ENCODE results near the gene SPATA6L. TPM values are rescaled to one million over a fixed set of nuclear protein-coding genes. Genes with fewer than 3 reads are reported as not detected.

SPATA6L gene
- total and polyA plus RNA-seq, 2 of the 13 experiments (the other 11 are each of a cell fraction or from before 2014, with no cell fraction given): 1.1 to 1.9 TPM

GRCh38 chr9:4553951-4554381 is 112.3 kb downstream of the SPATA6L start:
- ATAC-seq: no peak
- H3K4me3 ChIP-seq (replicated peaks in 1 of 3; ENCODE audit: insufficient read depth in 1 of 3, low read depth in 2 of 3, low read length in 3 of 3): no peak overlapping the region
- H3K27ac ChIP-seq (ENCODE audit: extremely low read length, insufficient read depth, low read length): no peak overlapping the region
- BruUV-seq (replicated peaks): no TSS peak
- H4K20me1 ChIP-seq (ENCODE audit: insufficient read depth, low read length): no peaks in the 10 kb centered on the region
- H2AFZ ChIP-seq (ENCODE audit: low read length): no peak overlapping the region
- POLR2A ChIA-PET: no interaction called here
- intact Hi-C loops (cut with micrococcal nuclease; ENCODE audit: unreplicated experiment): loop anchor here (5.0 kb wide), 1 partner anchor 237 kb away; no protein-coding TSS in a partner anchor
- TF ChIP-seq FOXA1 (IDR thresholded peaks at IDR 0.05): no peak
- no peak for TF ChIP-seq FOXA1 (CRISPR knock-in tag; IDR thresholded peaks at IDR 0.05)
- no peak for TF ChIP-seq MTF2 (CRISPR knock-in tag; IDR thresholded peaks at IDR 0.05; ENCODE audit: borderline replicate concordance)
- TF ChIP-seq HNRNPLL (IDR thresholded peaks at IDR 0.05; ENCODE audit: low read depth, low read length, poor library complexity, severe bottlenecking): no peak
- no peak for TF ChIP-seq NCOA5 (CRISPR knock-in tag; IDR thresholded peaks at IDR 0.05)
- TF ChIP-seq YY1 (IDR thresholded peaks at IDR 0.05; ENCODE audit: insufficient read depth, insufficient replicate concordance, low read depth, low read length): no peak
- no peak for TF ChIP-seq SETDB1 (CRISPR knock-in tag; IDR thresholded peaks at IDR 0.05; ENCODE audit: borderline replicate concordance)
- no peak for TF ChIP-seq ZNF362 (CRISPR knock-in tag; IDR thresholded peaks at IDR 0.05; ENCODE audit: borderline replicate concordance)
- TF ChIP-seq ZNF343 (CRISPR knock-in tag; IDR thresholded peaks at IDR 0.05): no peak
- no peak for TF ChIP-seq ZNF782 (CRISPR knock-in tag; IDR thresholded peaks at IDR 0.05; ENCODE audit: borderline replicate concordance)
- no peak for TF ChIP-seq PPARG (CRISPR knock-in tag; conservative IDR thresholded peaks at IDR 0.05)
- TF ChIP-seq RCOR2 (CRISPR knock-in tag; IDR thresholded peaks at IDR 0.05): no peak
- no peak for TF ChIP-seq TFAP4 (IDR thresholded peaks at IDR 0.05; ENCODE audit: borderline replicate concordance, low read depth)
- no peak for TF ChIP-seq ZNF207 (IDR thresholded peaks at IDR 0.05; ENCODE audit: borderline replicate concordance)
- no peak for TF ChIP-seq ARHGAP35 (CRISPR knock-in tag; IDR thresholded peaks at IDR 0.05; ENCODE audit: borderline replicate concordance)
- TF ChIP-seq TFE3 (CRISPR knock-in tag; IDR thresholded peaks at IDR 0.05): no peak
- TF ChIP-seq CCAR2 (optimal IDR thresholded peaks at IDR 0.05; ENCODE audit: low read depth, low read length): no peak
- TF ChIP-seq ZNF761 (CRISPR knock-in tag; conservative IDR thresholded peaks at IDR 0.05): no peak
- no peak for TF ChIP-seq ETS1 (CRISPR knock-in tag; IDR thresholded peaks at IDR 0.05)
- H3K79me2 ChIP-seq (ENCODE audit: insufficient read depth, low read length): no peaks in the 10 kb centered on the region
- H3K4me1 ChIP-seq (ENCODE audit: insufficient read depth, low read length): no peaks in the 10 kb centered on the region
- CTCF ChIA-PET (ENCODE audit: low intra/inter-chr PET ratio, low total read pairs): no interaction called here
- no peak overlapping the region for H3K4me2 ChIP-seq (ENCODE audit: low read depth, low read length)
- DNase-seq (ENCODE audit: low spot score): no peak
- H3K27me3 ChIP-seq (ENCODE audit: control insufficient read depth in 1 of 2, insufficient read depth in 2 of 2, low read length in 2 of 2): no peaks in the 10 kb centered on the region; a peak in 1 of 5 replicates
- FAIRE-seq: no peak
- H3K9me3 ChIP-seq (ENCODE audit: low read length): no peaks in the 10 kb centered on the region
- no peak overlapping the region for H3K9ac ChIP-seq (ENCODE audit: insufficient read depth, low read depth, low read length)
- no peaks in the 10 kb centered on the region for H3K36me3 ChIP-seq (replicated peaks in 1 of 2; ENCODE audit: control insufficient read depth in 1 of 2, insufficient read depth in 2 of 2, low read length in 2 of 2)
- in situ Hi-C loops (cut with HindIII; ENCODE audit: extremely low pct_ligation_motif_present, low pct_unique_long_range_greater_than_20kb): loop anchor here (10.0 kb wide), 1 partner anchor 239 kb away; no protein-coding TSS in a partner anchor
- WGBS (ENCODE audit: low lambda C conversion rate): 5% methylated on average over 1 of the region's 1 CpG

Data from HepG2 (cell line).